ENCODE results near the gene ALG1.
"Not testable (repeated sequence)": the region's sequence is repeated elsewhere in the genome, so short reads cannot be mapped to it uniquely, and the experiment has no call there.

Gene ALG1

DNA sequence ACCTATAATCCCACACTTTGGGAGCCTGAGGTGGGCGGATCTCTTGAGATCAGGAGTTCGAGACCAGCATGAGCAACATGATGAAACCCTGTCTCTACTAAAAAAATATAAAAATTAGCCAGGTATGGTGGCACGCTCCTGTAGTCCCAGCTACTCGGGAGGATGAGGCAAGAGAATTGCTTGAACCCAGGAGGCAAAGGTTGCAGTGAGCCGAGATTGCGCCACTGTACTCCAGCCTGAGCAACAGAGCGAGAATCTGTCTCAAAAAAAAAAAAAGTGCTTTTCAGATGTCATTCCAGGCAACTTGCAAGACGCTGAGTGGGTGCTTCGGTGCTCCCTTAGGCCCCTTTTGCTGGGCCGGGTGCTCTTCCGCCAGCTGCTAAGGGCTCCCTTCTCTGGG is 27.1 kb upstream of the ALG1 start:
- not testable (repeated sequence) for DNase-seq (ENCODE audit: low read depth, low spot score)

DNA sequence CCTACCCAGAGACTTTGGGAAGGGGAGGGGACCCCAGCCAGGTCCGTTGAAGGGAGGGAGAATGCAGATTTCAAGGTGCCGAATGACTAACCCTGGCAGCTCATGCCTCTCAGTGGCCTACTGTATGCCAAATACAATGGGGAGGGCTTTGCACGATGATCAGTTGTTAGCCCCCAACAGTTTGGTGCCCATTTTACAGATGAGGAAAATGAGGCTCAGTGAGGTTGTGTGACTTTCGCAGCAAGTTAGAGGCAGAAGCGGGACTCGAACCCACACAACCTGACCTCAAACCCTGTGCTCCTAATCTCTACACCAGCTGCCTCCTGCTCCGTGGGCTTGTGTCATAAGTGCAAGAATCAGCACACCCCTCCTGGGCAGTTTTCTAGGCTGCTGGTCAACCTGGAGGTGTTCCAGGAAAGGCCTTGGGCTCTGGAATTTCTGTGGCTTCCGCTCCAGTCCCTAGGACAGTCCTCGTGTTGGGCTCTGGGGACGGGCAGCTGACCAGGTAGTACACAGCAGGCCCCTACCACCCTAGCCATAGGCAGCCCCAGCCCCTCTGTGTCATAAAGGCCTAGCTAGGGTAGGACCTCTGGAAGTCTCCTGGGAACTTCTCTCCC is 26.0 kb upstream of the ALG1 start:
- DNase-seq (ENCODE audit: low read depth, low spot score), result no peak

DNA sequence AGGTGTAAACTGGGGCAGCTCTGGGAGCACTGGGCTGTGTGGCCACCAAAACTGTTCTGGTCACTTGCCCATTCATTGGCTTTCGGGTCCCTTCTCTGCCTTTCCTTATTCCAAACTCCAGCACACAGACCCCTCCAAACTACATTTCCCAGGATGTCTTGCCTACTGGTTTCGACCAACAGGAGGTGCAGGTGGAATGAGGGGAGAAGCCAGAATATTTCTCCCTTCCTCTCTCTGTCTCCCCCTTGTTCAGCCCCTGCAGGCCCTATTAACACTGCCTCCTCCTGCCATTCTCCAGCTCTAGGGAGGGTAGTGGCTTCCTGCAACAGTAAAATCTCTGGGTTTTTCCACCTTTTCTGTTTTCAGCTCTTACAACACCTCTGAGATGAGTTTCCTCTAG is 24.7 kb upstream of the ALG1 start:
- no peak for DNase-seq (ENCODE audit: low read depth, low spot score)

DNA sequence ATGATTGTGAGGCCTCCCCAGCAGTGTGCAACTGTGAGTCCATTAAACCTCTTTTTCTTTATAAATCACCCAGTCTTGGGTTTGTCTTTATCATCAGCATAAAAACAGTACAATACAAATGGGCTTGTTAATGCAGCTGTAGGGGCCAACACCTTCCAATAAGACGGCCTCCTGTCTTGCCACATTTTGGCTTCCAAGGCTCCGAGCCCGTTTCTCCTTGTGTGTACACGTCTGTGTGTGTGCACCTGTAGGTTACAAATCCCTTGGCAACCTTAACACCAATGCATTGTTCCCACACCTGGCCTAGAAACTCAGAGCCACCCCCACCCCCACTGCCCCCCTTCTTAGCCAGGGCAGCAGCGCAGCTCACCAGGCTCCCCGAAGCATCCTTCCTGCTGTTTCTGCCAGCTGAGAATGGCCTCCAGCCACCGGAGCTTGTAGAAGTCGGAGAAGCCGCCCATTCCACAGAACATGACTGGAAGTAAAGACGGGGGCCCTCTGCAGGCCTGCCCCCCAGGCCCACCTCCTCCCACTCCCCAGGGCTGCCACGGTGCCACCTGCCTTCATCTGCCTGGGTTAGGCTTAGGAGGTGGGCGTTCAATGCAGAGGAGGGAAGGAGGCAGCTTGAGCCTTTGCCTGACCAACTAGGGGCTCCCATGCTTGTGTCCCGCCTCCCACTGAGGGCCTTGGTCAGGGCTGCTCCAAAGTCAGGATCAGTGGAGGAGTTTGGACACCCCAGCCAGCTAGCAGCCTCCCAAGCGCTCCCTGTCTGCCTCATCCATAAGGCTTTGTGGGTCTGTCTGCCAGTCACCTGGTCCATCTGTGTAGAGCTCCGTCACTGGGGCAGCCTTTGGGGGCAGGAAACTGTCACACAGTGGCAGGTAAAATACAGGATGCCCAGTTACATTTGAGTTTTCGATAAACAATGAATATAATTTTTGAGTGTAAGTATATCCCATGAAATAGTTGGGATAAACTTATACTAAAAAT is 16.5 kb upstream of the ALG1 start:
- no peak for DNase-seq (ENCODE audit: low read depth, low spot score)

DNA sequence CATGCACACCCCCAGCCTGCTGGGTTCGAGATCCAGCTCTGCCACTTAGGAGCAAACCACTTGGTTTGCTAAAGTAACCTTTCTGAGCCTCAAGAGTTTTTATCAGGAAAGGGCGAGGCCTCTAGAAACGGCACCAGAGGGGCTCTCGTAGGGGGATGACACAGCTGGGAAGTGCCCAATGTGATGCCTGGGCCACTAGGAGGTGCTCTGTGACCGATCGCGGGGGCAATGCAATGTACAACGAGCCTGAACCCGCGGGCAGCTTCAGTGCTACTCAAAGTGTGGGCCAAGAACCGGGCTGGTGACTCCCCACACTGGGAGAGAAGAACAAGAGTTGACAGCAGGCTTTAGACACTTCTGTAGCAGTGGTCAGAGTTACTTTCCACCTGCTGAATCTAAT is 15.3 kb upstream of the ALG1 start:
- DNase-seq (ENCODE audit: low read depth, low spot score), result no peak

DNA sequence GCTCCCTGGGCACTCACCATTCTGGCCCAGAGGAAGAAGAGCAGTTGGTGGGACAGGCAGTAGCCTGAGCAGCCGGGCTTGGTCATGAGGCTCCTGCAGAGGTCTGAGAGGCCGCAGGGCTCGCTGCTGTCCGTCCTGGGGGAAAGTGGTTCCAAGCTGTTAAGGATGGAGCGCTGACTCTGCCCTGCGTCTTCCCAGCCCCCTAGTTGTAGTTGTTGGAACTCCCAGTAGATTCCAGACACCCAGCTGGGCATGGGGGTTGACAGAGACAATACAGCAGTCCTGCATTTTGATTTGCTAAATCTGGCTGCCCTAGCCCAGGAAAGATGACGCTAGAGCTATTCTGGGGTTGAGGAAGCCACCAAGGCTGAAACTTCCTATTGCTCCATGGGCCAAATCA is 13.2 kb upstream of the ALG1 start:
- DNase-seq (ENCODE audit: low read depth, low spot score), result no peak

DNA sequence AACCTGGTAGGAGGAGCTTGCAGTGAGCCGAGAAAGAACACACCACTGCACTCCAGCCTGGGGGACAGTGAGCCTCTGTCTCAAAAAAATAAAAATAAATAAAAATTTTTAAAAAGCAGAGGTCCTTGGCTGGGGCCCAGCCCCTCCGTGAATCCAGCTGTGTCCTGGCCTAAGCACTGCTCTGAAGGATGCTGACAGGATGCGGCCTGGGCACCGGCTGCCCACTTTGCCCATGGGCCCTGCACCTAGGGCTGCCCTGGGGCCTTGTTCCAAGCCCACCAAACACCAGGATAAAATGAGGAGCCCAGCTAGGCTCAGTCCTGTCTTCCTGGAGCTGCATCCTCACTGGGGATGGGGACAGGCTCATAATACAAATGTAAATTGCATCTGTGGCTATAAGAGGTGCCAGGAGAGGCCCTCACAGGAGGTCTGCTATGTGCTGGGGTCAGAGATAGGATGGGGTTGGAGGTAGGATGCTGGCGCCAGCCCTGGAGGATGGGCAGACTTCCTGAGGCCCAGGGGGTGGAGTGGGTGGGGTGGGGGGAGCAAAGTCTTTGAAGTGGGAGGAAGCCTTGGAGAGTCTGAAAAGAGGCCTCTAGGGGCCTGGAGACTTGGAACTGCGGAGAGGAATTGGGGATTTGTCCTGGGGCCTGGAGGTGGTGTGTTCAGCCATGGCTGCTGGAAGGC is 12.1 kb upstream of the ALG1 start:
- no peak for DNase-seq (ENCODE audit: low read depth, low spot score)

DNA sequence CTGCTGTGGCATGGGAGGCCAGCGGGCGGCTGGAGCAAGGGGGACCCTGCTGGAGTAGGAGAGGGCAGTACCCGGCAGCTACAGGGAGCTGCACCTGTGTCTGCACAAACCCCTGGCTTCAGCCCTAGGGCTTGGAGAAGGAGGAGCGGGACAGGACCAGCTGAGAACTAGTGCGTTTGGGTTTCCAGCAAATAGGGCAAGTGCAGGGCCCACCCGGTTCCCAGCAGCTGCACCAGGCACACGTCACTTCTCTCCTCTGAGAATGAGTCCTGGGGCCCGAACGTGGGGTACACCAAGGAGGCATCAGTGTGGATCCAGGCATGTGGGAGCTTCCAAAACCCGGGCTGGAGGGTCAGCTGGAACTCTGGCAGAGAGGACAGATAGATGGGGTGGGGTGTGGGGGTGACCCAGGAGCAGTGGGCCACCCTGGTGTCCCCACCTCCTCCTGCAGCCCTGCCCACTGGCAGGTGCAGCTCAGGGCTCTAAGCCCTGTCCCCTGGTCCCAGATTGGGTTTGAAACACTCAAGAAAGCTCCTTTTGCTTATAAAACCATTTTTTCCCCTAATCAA is 11.5 kb upstream of the ALG1 start:
- no peak for DNase-seq (ENCODE audit: low read depth, low spot score)

DNA sequence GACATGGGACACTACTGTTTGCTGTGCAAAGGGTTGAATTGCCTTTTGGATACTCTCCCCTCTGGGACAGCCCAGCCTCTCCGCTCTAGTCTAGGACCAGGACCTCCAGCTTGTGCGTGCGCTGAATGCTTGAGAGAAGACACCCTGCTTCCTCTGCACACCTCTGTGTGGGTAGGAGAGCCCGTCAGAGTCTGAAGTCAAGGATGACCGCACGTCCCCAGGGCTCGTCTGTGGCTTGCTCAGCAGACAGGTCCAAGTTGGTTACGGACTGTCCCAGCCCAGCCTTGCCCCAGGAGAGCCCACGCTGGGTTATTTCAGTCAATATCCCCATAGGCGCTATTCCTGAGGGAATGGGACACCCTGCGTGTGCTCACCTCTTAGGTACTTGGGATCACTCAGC is 9.6 kb upstream of the ALG1 start:
- no peak for DNase-seq (ENCODE audit: low read depth, low spot score)

DNA sequence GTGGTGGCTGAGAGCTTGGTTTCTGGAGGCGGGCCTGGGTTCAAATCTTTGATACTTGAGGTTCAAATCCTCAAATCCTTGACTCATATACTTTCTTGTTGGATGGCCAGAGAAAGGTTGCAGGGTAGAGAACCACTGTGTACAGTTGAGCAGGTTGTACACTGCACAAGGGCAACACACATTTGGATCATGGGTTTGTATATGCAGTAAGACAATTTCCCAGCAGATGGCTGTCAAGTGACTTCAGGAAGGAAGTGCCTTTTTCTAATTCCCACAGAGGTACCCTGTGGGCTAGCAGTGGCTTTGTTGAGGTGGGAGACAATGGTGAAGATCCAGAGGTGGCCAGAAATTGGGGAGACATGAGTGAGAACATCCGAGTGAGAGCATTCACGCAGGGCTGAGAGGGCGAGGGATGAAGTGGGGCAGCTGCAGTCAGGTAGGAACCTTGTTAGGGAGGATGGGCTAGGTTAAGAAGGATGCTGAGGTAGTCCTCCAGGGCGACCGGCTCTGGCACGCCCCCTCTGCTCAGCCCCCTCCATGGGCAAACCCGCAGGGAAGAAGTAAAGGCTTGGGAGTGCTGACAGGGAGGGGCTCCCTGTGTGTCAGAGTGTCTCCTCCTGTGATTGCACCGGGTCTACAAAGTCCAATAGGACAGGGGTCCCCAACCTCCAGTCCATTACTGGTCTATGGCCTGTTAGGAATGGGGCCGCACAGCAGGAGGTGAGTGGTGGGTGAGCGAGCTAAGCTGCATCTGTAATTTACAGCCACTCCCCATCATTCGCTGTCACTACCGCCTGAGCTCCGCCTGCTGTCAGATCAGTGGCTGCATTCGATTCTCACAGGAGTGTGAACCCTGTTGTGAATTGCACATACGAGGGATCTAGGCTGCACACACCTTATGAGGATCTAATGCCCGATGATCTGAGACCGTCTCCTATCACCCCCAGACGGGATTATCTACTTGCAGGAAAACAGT is 8.6 kb upstream of the ALG1 start:
- DNase-seq (ENCODE audit: low read depth, low spot score), result no peak

DNA sequence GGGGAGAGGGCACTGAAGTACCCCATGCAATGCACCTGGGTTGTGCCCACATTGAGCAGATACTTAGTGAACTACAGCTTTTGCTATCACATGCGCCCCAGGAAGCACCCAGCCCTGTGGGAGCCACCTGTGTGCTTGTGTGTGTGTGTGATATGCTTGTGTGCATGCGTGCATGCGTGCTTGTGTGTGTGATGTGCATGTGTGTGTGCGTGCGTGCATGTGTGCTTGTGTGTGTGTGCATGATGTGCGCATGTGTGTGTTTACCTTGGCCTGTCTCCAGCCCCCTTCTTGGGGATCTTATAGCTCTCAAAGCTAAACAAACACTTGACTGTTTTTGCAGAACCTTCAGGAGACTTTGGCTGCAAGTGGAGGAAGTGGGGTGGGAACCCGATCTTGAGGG is 6.7 kb upstream of the ALG1 start:
- no peak for DNase-seq (ENCODE audit: low read depth, low spot score)

DNA sequence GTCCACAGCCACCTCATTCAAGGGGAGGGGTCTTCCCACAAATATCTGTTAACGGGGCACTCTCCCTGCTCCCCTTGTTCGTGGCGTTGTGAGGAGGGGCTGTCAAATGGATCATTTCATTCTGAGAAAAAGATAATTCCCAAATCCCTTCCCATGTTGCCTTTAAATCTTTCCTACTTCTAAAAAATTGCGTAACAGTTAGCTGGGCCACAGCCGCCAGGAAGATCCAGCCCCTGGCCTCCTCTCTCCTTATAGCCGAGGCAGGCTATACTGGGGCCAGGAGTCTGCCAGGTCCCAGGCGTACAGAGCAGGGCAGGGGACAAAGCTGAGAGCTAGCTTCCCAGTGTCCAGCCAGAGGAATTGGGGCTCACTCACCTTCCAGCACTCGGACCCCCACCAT is 6.3 kb upstream of the ALG1 start:
- DNase-seq (ENCODE audit: low read depth, low spot score), result no peak

DNA sequence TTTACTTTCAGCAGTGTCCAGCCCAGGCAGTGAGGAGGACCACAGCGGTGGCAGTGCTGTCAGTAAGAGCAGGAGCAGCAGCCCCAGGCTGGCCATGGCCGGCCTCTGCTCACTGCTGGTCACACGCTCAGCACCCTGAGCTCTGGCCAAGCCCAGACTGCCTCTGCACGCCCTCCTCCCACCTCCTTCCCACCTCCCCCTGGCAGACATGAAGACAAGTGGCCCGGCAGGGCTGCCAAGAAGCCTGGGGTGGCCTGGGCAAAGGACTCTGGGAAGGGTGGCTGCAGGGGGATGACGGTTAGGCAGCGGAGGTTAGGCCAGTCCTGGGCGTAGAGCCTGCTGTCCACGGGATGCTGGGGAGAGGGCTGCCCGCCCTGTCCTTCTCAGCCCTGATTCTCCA is 5.8 kb upstream of the ALG1 start, which contains the start of gene C16orf89:
C16orf89 (minus strand) TSS at position 144 of the 400 bp plus-strand sequence; CDS start at position 96, 48 bp downstream.
- no peak for DNase-seq (ENCODE audit: low read depth, low spot score)

DNA sequence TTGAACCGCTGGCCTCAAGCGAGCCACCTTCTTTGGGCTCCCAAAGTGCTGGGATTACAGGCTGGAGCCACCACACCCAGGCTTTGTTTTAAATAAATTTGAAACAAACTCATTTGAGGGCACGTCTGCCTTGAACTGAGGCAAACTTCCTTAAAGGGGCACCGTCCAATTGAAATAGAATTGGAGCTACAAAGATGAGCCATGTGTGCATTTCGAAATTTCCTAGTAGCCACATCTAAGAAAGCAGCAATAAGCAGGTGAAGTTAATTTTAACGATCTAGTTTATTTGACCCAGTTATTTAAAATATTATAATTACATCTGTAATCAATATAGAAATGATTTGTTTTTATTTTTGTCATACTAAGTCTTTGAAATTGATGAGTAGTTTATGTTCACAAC is 5.1 kb upstream of the ALG1 start:
- no peak for DNase-seq (ENCODE audit: low read depth, low spot score)

DNA sequence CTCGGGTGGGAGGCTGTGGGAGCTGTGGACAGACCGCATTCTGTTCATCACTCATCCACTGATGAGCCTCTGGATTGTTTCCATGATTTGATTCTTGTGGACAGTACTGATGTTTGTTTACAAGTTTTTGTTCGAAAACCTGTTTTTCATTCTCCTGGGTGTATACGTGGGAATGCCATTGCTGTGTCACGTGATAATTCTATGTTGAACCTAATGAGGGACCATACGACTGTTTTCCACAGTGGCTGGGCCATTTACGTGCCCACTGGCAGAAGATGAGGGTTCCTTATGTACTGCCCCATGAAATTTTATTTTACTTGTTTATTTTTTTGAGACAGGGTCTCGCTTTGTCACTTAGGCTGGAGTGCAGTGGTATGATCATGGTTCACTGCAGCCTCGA is 2.6 kb upstream of the ALG1 start:
- DNase-seq (ENCODE audit: low read depth, low spot score), result no peak

DNA sequence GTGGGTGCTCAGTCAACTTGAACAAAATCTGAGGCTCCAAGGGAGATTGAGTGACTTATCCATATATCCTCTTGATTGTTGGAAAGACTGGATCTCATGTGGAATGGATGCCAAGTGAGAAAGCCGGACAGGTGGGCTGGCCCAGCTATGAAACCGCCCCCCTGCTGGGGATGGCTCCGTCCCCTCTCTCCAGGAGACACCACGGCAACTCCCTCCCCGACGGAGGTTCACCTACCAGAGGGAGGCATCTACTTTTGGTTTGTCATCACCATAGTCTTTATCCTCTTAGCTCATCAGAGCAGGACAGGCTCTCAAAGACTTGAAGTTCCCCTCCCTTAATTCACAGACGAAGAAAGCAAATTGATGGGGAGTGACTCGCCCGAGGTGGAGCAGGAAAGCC is 1.8 kb upstream of the ALG1 start:
- DNase-seq (ENCODE audit: low read depth, low spot score), result no peak

DNA sequence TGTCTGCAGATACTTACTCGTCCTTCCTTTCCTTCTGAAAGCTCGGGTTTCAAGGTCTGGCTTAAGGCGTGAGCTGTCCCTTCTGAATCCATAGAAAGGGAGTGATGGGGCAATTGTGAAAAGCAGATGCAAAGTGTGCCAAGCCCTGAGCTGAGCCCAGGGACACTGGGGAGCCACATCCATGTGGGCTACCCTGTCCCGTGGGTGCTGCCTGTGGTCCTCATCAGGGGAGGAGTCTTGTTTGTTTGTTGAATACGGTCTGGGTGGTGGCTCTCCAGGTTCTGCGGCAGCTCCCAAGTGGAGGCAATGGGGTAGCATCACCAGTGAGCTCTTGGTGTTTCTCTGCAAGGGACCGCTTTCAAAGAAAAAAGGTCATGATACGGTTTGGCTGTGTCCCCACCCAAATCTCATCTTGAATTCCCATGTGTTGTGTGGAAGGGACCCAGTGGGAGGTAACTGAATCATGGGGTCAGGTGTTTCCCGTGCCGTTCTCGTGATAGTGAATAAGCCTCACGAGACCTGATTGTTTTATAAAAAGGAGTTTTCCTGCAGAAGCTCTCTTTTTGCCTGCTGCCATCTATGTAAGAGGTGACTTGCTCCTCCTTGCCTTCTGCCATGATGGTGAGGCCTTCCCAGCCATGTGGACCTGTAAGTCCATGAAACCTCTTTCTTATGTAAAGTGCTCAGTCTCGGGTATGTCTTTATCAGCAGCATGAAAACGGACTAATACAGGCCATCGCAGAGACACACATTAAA is 1.0 kb upstream of the ALG1 start:
- DNase-seq (ENCODE audit: low read depth, low spot score), result no peak

DNA sequence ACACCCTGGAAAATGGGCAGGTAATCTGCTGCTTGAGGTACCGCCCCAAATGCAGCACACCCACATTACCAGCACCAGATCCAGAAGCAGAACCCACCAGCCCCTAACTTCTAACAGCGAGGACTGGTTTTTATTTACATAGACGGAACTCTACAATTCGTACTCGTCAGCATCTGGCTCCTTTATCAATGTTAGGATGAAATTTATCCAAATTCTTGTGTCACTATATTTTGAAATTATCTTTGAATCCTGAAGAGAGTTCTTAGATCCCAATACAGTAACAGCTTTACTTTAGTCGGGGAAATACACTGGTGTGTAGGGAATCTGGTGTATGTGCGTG is 332 bp upstream of the ALG1 start:
- no peak for DNase-seq (ENCODE audit: low read depth, low spot score)

DNA sequence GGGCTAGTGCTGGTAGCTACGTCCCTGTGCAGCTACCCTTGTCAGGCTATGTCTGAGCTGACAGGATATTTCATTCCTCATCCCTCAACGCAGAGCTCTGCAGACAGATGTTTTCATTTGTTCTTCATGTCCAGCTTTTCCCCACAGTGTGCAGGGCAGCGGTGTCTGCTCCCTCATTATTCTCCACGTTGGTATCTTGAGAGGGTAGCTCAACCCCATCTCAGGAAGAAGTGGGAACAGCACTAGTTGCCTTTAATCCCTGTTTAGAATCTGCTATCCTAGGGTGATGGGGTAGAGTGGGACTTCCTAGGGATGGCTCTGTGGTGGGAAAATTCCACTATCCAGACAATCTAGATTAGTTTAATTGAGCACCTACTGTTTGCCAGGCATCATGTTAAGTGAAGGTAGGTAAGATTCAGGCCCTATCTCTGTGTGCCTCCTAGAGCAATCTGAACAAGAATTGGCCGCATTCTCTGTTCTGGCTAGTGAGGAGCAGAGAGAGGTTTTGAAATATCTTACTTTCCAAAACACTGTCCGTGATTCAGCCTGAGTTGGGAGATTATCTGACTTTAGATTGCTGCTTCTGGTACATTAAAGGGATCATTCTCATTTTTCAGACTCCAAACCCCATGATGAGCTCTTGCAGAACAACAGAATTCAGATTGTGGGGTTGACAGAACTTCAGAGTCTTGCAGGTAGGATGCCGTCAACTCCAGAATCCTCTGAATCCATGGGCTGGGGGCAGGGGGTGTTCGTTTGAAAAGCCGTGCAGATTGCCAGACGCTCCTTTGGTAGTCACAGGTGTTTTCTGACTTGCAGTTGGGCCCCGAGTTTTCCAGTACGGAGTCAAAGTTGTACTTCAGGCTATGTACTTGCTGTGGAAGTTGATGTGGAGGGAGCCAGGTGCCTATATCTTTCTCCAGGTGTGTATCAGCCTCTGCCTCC is 963 bp downstream of the ALG1 start:
- no peak for DNase-seq (ENCODE audit: low read depth, low spot score)
